Neural cell (in vitro differentiated cells): ENCODE data around the gene OLIG2. TPM values are rescaled to one million over a fixed set of nuclear protein-coding genes. Genes with fewer than 3 reads are reported as not detected.

Experiments used
- H2AFZ ChIP-seq: fragments of 200-600, 300-800 bp; sonication (generic), shearing (Covaris generic); 2 replicates; pipeline ENCODE4 v1.6.0; 2014; ENCODE audit warnings: low read depth, mild to moderate bottlenecking, antibody characterized with exemption, low read length, moderate library complexity
- H3F3A ChIP-seq: fragments of 200-600 bp; shearing (Covaris generic); 2 replicates; pipeline ENCODE4 v1.6.1; 2016; ENCODE audit warnings: mild to moderate bottlenecking, moderate library complexity, mixed read lengths, antibody characterized with exemption, low read length; ENCODE audit not compliant: insufficient read depth, poor library complexity, severe bottlenecking
- H3K27ac ChIP-seq: fragments of 200-600, 300-800 bp; sonication (generic), shearing (Covaris generic); 2 replicates; pipeline ENCODE4 v1.5.1; 2014; ENCODE audit warnings: mild to moderate bottlenecking, low read length, moderate library complexity
- H3K27me3 ChIP-seq: fragments of 300-800, 200-600 bp; sonication (generic), shearing (Covaris generic); 2 replicates; pipeline ENCODE4 v1.6.0; 2014; ENCODE audit warnings: mild to moderate bottlenecking, low read depth, low read length, moderate library complexity; ENCODE audit not compliant: insufficient read depth
- H3K36me3 ChIP-seq: fragments of 300-800, 200-600 bp; sonication (generic), shearing (Covaris generic); 2 replicates; pipeline ENCODE4 v1.5.1; 2014; ENCODE audit warnings: mild to moderate bottlenecking, antibody characterized with exemption, low read length, moderate library complexity; ENCODE audit not compliant: insufficient read depth
- H3K4me2 ChIP-seq: fragments of 300-800, 200-600 bp; sonication (generic), shearing (Covaris generic); 2 replicates; pipeline ENCODE4 v1.6.0; 2014; ENCODE audit warnings: mild to moderate bottlenecking, low read length
- H3K4me3 ChIP-seq: fragments of 300-800, 200-600 bp; sonication (generic), shearing (Covaris generic); 2 replicates; pipeline ENCODE4 v1.5.1; 2014; ENCODE audit warnings: mild to moderate bottlenecking, low read length, moderate library complexity
- H3K79me2 ChIP-seq: fragments of 200-600 bp; shearing (Covaris generic); replicated peaks from 2 replicates; pipeline ENCODE4 v1.6.0; 2014; ENCODE audit warnings: mild to moderate bottlenecking, low read length, moderate library complexity; ENCODE audit not compliant: insufficient read depth
- H3K9ac ChIP-seq: fragments of 300-800, 200-600 bp; sonication (generic), shearing (Covaris generic); 2 replicates; pipeline ENCODE4 v1.6.1; 2016; ENCODE audit warnings: mild to moderate bottlenecking, low read length, mixed read lengths
- H3K9me2 ChIP-seq: fragments of 200-600 bp; shearing (Covaris generic); 2 replicates; pipeline ENCODE4 v1.6.1; 2016; ENCODE audit warnings: mild to moderate bottlenecking, low read length, mixed read lengths; ENCODE audit not compliant: insufficient read depth
- H3K9me3 ChIP-seq: fragments of 200-600, 300-800 bp; sonication (generic), shearing (Covaris generic); 2 replicates; pipeline ENCODE4 v1.6.1; 2016; ENCODE audit warnings: mild to moderate bottlenecking, mixed run types, low read length, moderate library complexity, mixed read lengths
- H4K20me1 ChIP-seq: fragments of 200-600 bp; shearing (Covaris generic); 2 replicates; pipeline ENCODE4 v1.6.1; 2016; ENCODE audit warnings: mild to moderate bottlenecking, mixed run types; ENCODE audit not compliant: insufficient read depth
- CTCF ChIP-seq: fragments of 450-650 bp; IDR thresholded peaks from 2 replicates; pipeline ENCODE4 v1.5.1; 2014; ENCODE audit warnings: antibody characterized with exemption, mild to moderate bottlenecking, moderate library complexity; ENCODE audit not compliant: poor library complexity, severe bottlenecking
- EP300 ChIP-seq: fragments of 450-650 bp; conservative IDR thresholded peaks from 2 replicates; pipeline ENCODE4 v1.6.1; 2014; ENCODE audit warnings: antibody characterized with exemption, mild to moderate bottlenecking, moderate library complexity; ENCODE audit not compliant: poor library complexity, severe bottlenecking
- EZH2 ChIP-seq: fragments of 200-600, 300-800 bp; shearing (Covaris generic), sonication (generic); IDR thresholded peaks from 2 replicates; pipeline ENCODE4 v1.6.1; 2014; ENCODE audit warnings: antibody characterized with exemption, low read length, borderline replicate concordance, mild to moderate bottlenecking; ENCODE audit not compliant: insufficient read depth, poor library complexity, severe bottlenecking
- MXI1 ChIP-seq: fragments of 450-650 bp; conservative IDR thresholded peaks from 2 replicates; pipeline ENCODE4 v1.6.1; 2014; ENCODE audit warnings: antibody characterized with exemption, mild to moderate bottlenecking; ENCODE audit not compliant: poor library complexity, severe bottlenecking
- POLR2AphosphoS5 ChIP-seq: IDR thresholded peaks from 2 replicates; pipeline ENCODE4 v1.6.1; 2012
- RAD21 ChIP-seq: fragments of 450-650 bp; conservative IDR thresholded peaks from 2 replicates; pipeline ENCODE4 v1.6.1; 2014; ENCODE audit warnings: antibody characterized with exemption, mild to moderate bottlenecking, moderate library complexity
- REST ChIP-seq: IDR thresholded peaks from 2 replicates; pipeline ENCODE4 v1.6.1; 2012; ENCODE audit warnings: borderline replicate concordance
- SMC3 ChIP-seq: fragments of 450-650 bp; conservative IDR thresholded peaks from 2 replicates; pipeline ENCODE4 v1.6.1; 2014; ENCODE audit warnings: antibody characterized with exemption, mild to moderate bottlenecking, moderate library complexity; ENCODE audit not compliant: poor library complexity
- TAF1 ChIP-seq: IDR thresholded peaks from 2 replicates; pipeline ENCODE4 v1.6.1; 2012; ENCODE audit warnings: low read depth
- polyA plus RNA-seq: library from polyadenylated mRNA; depleted of rRNA; stranded (reverse); fragments of >200 nt; gene quantifications from 2 replicates; pipeline ENCODE4 v1.2.3, GENCODE V29; 2014

The OLIG2 gene
- polyA plus RNA-seq, 1 donor from 2014 or later, result 0.90 TPM

GRCh38 chr21:33041981-33042380 lies 16.2 kb downstream of the OLIG2 start:
- Histone ChIP-seq H2AFZ (no peak overlapping the region), H3F3A (no peaks in the 10 kb centered on the region), H3K79me2 (no peaks in the 10 kb centered on the region), H3K9ac (no peak overlapping the region), H3K4me3 (no peak overlapping the region), H3K27ac (no peak overlapping the region), H3K9me3 (no peaks in the 10 kb centered on the region), H3K4me2 (no peak overlapping the region), H3K27me3 (peaks cover 4% of the 10 kb centered on the region), H3K9me2 (no peaks in the 10 kb centered on the region), H3K36me3 (no peaks in the 10 kb centered on the region), H4K20me1 (no peaks in the 10 kb centered on the region)
- TF ChIP-seq MXI1 (no peak), TAF1 (no peak), REST (no peak), EP300 (no peak), CTCF (no peak)

- H3K4me3 ChIP-seq, result no peak overlapping the region
- TF ChIP-seq CTCF, result no peak
- TF ChIP-seq TAF1, result no peak
- TF ChIP-seq POLR2AphosphoS5, result no peak
- no peak for TF ChIP-seq EP300
- no peak for TF ChIP-seq REST
- no peak for TF ChIP-seq SMC3
- TF ChIP-seq EZH2, result no peak
- TF ChIP-seq MXI1, result no peak
- no peak for TF ChIP-seq RAD21
- no peaks in the 10 kb centered on the region for H4K20me1 ChIP-seq
- no peaks in the 10 kb centered on the region for H3F3A ChIP-seq
- H3K27ac ChIP-seq, result no peak overlapping the region
- H3K27me3 ChIP-seq, result no peaks in the 10 kb centered on the region
- no peaks in the 10 kb centered on the region for H3K79me2 ChIP-seq
- H3K36me3 ChIP-seq, result no peaks in the 10 kb centered on the region
- no peak overlapping the region for H3K4me2 ChIP-seq
- no peaks in the 10 kb centered on the region for H3K9me2 ChIP-seq
- no peak overlapping the region for H3K9ac ChIP-seq
- H3K9me3 ChIP-seq, result no peaks in the 10 kb centered on the region
- no peak overlapping the region for H2AFZ ChIP-seq
Observed at GRCh38 chr21:33042812-33043211, 17.1 kb downstream of the OLIG2 start.
